Occipital lobe (tissue), 2 donors: ENCODE measurements around the gene DNAH6. TPM values are rescaled to one million over a fixed set of nuclear protein-coding genes. Genes with fewer than 3 reads are reported as not detected.
"Not testable (repeated sequence)": the region's sequence is repeated elsewhere in the genome, so short reads cannot be mapped to it uniquely, and the experiment has no call there.

Experiments used
- DNase-seq: peaks from one replicate; lab custom pipeline; 2025; lab: John Stamatoyannopoulos, UW
- total RNA-seq: library from RNA; depleted of rRNA; stranded (reverse); fragments of >200 nt; gene quantifications from one replicate; pipeline ENCODE4 v1.2.3, GENCODE V29; 2014

DNAH6 gene
- total RNA-seq, 1 donor from 2014 or later: 6.6 TPM

DNA sequence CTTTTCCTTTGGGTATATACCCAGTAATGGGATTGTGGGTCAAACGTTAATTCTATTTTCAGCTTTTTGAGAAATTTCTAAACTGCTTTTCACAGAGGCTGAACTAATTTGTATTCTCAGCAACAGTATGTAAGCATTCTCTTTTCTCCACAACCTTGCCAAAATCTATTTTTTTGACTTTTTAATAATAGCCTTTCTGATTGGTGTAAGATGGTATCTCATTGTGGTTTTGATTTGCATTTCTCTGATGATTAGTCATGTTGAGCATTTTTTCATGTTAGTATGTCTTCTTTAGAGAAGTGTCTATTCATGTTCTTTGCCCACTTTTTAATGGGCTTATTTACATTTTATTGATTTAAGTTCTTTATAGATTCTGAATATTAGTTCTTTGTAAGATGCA lies 219.1 kb downstream of the DNAH6 start:
- no peak for DNase-seq

- DNase-seq: no peak
Observed at GRCh38 chr2:84741182-84741822, 225.0 kb downstream of the DNAH6 start.

DNA sequence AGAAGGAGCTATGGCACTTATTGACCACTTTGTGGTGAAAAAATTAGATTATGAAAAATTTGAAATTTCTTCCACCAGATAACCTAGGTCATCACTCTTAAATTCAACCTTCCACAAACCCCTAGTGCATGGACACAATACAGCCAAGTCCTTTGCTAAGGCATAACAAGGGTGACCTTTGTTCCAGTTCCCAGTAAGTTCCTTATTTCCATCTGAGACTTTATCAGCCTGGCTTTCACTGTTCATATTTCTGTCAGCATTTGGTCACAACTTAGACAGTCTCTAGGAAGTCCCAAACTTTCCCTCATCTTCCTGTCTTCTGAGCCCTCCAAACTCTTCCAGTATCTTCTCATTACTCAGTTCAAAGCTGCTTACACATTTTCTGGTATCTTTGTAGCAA lies 232.0 kb downstream of the DNAH6 start:
- DNase-seq: no peak

- DNase-seq: no peak
Observed at GRCh38 chr2:84749442-84749841, 233.1 kb downstream of the DNAH6 start.

GRCh38 chr2:84755096-84755495 lies 238.8 kb downstream of the DNAH6 start:
- no peak for DNase-seq

GRCh38 chr2:84757648-84758047 lies 241.3 kb downstream of the DNAH6 start:
- no peak for DNase-seq

DNA sequence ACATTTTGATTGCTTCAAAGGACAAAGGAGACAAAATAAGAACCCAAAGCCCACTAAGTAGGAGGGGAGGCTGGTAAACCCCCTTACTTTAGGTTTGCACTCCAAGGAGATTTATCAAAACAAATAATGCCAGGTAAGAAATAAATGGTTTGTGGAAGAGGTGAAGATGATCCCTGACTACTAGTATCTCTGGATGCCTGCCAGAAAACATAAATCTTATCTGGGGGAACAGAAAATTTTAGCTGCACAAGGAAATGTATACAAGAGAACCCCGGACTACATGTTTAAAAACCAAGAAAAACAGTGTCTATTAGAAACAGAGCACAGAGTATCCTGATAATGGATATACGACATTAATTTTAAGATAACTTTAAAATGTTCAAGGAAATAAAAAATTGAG lies 250.5 kb downstream of the DNAH6 start:
- no peak for DNase-seq

DNA sequence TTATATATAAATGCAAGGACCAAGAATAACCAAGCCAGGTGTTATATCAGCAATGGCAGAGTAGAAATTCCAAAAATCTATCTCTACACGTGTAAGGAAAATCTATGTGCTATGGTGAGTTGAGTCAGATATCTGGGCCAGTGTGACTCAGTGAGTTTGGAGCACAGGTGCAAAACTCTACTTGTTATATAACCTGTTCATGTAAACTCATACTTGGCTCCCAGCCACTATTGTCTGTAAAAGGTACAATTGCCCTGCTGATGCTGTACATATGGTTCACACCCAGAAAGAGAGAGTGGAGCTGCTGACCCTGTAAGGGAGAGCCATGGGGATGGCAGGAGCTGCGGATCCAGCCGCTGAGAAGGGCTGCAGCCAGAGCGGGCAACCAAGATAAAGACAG lies 252.5 kb downstream of the DNAH6 start:
- DNase-seq: no peak

DNA sequence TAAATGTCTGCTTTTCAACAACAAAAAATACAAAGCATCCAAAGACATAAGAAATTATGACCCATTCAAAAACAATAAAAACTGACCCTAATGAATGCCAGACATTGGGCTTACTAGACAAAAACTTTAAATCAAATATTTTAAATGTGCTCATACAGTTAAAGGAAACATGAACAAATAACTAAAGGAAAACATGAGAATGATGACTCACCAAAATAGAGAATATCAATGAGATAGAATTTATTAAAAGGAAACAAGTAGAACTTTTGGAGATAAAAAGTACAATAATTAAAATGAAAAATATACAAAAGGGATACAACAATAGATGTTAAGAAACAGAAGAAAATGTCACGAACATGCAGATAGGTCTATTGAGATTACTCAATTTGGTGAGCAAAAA lies 254.0 kb downstream of the DNAH6 start:
- no peak for DNase-seq

DNA sequence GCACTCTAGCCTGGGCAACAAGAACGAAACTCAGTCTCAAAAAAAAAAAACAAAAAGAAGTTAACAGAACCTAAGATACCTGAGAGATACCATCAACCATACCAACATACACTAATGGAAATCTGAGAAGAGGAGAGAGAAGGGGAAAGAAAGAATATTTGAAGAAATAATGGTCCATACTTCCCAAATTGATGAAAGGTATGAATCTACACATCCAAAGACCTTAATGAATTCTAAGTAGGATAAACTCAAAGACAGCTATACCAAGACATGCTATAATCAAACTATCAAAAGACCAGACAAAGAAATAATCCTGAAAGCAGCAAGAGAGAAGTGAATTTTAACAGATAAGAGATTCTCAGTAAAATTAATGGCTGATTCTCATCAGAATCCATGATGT lies 255.0 kb downstream of the DNAH6 start:
- DNase-seq: no peak

DNA sequence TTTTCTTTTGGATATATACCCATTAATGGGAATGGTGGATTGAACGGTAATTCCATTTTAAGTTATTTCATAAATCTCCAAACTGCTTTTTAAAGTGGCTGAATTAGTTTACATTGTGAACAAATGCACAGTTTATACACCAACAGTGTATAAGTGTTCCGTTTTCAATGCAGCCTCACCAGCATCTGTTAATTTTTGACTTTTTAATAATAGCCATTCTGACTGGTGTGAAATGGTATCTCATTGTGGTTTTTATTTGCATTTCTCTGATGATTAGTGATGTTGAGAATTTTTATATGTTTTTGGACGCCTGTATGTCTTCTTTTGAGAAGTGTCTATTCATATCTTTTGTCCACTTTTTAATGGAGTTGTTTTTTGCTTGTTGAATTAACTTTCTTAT lies 257.3 kb downstream of the DNAH6 start:
- not testable (repeated sequence) for DNase-seq

GRCh38 chr2:84776011-84776410 lies 259.7 kb downstream of the DNAH6 start:
- DNase-seq: no peak

DNA sequence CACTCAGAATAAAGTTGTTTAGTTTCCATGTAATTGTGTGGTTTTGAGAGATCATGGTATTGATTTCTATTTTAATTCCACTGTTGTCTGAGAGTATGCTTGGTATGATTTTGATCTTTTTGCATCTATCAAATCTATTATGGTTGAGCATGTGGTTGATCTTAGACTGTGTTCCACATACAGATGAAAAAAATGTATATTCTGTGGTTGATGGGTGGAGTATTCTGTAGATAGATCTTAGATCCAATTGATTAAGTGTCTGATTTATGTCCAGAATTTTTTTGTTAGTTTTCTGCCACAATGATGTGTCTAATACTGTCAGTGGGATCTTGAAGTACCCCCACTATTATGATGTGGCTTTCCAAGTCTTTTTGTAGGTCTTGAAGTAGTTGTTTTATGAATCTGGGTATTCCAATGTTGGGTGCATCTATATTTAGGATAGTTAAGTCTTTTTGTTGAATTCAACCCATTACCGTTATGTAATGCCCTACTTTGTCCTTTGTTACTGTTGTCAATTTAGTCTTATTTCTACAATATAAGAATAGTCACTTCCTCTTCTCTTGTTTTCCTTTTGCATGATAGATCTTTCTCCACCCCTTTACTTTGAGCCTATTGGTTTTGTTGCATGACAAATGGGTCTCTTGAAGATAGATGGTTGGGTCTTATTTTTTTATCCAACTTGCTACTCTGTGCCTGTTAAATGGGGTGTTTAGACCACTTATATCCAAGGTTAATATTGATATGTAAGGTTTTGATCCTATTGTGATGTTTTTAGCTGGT lies 262.8 kb downstream of the DNAH6 start:
- DNase-seq: no peak

DNA sequence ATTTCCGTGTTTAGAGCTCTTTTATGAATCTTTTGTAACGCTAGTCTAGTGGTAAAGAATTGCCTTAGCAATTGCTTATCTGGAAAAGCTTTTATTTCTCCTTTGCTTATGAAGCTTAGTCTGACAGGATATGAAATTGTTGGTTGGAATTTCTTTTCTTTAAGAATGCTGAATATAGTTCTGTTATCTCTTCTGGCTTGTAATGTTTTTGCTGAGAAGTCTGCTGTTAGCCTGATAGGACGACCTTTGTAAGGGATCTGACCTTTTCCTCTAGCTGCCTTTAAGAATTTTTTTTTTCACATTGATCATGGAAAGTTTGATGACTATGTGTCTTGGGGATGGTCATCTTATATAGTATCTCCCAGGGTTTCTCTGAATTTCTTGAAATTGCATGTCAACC lies 263.5 kb downstream of the DNAH6 start:
- no peak for DNase-seq

DNA sequence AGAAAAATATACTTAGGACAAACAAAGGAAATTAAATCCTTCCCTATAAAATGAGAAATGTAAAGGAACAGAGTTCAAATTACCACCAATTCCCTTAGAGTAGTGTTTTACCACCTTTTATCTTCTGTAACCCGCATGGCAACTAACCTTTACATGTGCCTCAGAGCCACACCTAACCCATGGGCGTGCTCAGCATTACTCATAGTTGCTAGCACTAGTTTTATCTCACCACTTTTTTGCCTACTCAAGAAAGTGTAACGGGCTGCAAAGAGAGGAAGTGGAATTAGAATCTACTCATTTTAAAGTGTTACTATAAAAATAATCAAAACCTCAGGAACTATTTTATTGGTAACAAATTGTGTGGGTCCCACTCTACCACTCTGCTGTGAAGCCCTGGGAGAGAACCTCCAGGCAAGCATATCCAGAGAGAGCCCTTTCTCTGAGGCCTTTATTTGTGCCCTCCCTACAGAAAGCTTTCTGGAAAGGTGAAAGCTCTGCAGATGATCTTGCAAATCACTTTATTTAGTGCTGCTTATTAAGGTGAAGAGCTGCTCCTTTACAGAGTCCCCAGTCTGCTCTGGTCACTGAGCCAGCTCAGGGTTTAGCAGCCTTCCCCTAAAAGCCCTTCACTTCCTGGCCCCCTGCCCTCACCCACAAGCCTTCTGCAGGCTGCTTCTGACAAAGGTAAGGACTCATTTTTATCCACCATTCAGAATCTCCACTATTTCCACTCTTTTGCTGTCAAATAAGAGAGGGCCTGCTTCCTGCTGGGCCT lies 265.8 kb downstream of the DNAH6 start:
- no peak for DNase-seq

DNA sequence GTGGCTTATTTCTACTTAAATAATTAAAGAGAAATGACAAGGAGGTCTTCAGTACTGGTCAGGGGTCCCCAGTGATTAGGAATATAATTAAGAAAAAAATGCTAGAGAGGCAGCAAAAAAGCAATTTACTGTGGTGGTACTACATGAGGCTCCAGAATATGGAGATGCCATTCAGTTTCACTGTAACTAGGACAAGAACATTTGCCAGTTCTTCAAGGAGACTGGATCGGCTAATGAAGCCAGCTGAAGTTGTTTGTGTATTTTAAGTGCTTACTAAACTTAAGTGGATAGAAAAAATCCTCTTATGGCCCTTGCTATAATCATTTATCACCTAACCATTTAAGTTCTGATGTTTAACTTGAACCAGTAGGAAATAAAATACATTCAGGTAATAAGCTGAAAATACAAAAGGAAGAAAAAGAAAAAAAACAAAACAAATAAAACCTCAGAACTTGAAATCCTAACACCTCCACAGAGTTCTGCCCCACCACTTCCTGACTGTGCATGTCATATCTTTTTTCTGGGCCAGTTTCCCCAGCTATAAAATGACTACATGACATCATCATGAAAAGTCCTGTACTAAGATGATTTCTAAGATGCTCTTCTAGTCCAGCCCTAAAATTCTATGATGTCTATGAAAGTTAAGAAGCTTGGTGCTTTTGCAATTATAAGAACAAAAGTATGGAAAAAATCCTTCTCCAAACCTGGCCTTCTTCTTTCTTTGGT lies 266.6 kb downstream of the DNAH6 start:
- DNase-seq: no peak

DNA sequence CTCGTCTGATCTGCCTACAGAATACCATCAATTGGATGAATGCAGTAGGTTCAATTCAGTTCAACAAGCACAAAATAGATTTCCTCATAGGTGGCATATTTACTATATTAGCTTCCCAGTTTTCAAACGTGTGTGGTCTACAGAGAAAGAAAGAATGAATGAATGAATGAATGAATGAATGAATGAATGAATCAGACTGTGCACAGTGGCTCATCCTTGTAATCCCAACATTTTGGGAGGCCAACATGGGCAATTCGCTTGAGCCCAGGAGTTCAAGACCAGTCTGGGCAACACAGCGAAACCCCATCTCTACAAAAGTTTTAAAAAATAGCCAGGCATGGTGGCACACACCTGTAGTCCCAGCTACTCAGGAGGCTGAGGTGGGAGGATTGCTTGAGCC lies 269.7 kb downstream of the DNAH6 start:
- no peak for DNase-seq

DNA sequence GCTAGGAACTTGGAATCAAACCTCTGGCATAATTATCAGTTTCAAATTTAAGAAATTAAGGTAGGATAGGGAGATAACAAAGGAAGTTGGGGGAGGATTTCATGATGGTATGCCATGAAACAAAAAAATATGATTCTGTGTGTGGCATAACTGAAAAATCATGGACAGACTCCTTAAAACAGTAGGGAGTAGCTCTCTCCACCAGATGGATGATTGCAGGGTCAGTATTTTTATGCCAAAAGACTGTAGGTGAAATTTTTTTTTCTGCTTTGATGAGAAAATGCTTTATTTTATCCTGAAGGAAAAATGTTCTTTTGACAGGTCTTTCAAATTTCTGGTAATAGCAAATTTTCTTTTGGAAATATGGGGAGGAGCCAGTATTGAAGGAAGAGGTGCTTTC lies 270.3 kb downstream of the DNAH6 start:
- no peak for DNase-seq

GRCh38 chr2:84788027-84788426 lies 271.7 kb downstream of the DNAH6 start:
- DNase-seq: no peak

GRCh38 chr2:84788498-84788897 lies 272.2 kb downstream of the DNAH6 start:
- no peak for DNase-seq

DNA sequence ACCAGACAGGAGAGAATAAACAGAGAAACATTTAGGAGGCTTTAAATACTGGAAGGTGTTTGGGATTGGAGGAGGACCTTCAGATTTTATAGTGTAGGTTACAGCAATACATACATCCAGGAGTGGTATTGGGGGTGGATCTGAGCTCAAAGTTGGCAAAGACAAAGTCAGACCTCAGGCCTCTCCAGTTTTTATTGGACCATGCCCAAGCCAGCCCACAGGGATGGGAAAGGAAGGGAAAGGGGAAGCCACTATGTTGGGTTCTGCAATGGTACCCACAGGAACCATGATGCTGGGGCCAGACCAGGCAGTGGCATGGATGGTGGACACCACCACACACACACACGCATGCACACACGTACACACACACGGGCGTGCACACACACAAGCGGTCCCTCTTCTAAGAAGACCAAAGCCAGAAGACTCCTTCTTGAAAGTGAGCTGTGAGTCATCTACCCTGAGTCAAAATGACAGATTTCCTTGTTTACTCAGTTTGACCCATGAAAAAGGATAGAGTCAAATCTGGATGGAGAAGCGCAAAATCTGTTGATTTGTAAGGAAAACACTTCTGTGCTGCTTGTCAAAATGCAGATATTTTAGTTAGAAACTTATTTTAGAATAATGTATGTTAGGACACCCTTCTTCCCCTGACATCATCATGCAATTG lies 276.7 kb downstream of the DNAH6 start:
- DNase-seq: no peak
